ENCODE results near the gene STAT4. TPM values are rescaled to one million over a fixed set of nuclear protein-coding genes. Genes with fewer than 3 reads are reported as not detected.
A peak's percentile ranks its signal among the peaks of the same experiment; 100 is the strongest.

Gene STAT4
- total RNA-seq, 1 experiment from 2014 or later, result 0.89 TPM

- DNase-seq (ENCODE audit: low read depth in 1 of 2, low spot score in 2 of 2), result peak; percentile 55 to 96
- Histone ChIP-seq H3K36me3 (no peaks in the 10 kb centered on the region), H3K9me3 (replicated peaks) (no peaks in the 10 kb centered on the region), H3K4me1 (replicated peaks) (peaks cover 67% of the 10 kb centered on the region), H3K27ac (peak overlapping the region; percentile 95), H3K27me3 (replicated peaks) (no peaks in the 10 kb centered on the region), H3K4me3 (no peak overlapping the region)
Measured at GRCh38 chr2:191049728-191050639, 100.8 kb downstream of the STAT4 start.

GRCh38 chr2:191048073-191048472, 102.7 kb downstream of the STAT4 start:
- peaks cover 6% of the 10 kb centered on the region for H3K9me3 ChIP-seq (replicated peaks)
- no peaks in the 10 kb centered on the region for H3K36me3 ChIP-seq
- H3K4me1 ChIP-seq (replicated peaks), result peaks cover 80% of the 10 kb centered on the region
- peak in 1 of 2 experiments; percentile 85 for DNase-seq (ENCODE audit: low read depth in 1 of 2, low spot score in 2 of 2)
- H3K27ac ChIP-seq, result peak overlapping the region; percentile 95
- no peaks in the 10 kb centered on the region for H3K27me3 ChIP-seq (replicated peaks)
- no peak overlapping the region for H3K4me3 ChIP-seq

GRCh38 chr2:191045141-191045540, 105.7 kb downstream of the STAT4 start:
- H3K27me3 ChIP-seq (replicated peaks), result no peaks in the 10 kb centered on the region
- no peak overlapping the region for H3K4me3 ChIP-seq
- H3K4me1 ChIP-seq (replicated peaks), result peaks cover 75% of the 10 kb centered on the region
- peaks cover 6% of the 10 kb centered on the region for H3K9me3 ChIP-seq (replicated peaks)
- H3K36me3 ChIP-seq, result no peaks in the 10 kb centered on the region
- no peak for DNase-seq (ENCODE audit: low read depth in 1 of 2, low spot score in 2 of 2)
- peak overlapping the region; percentile 21; the same call in 1 of the 2 replicates for H3K27ac ChIP-seq

GRCh38 chr2:191043438-191043837, 107.4 kb downstream of the STAT4 start:
- no peak for DNase-seq (ENCODE audit: low read depth in 1 of 2, low spot score in 2 of 2)
- H3K4me3 ChIP-seq, result no peak overlapping the region
- peaks cover 76% of the 10 kb centered on the region for H3K4me1 ChIP-seq (replicated peaks)
- peaks cover 6% of the 10 kb centered on the region for H3K9me3 ChIP-seq (replicated peaks)
- no peak overlapping the region for H3K27ac ChIP-seq
- no peaks in the 10 kb centered on the region for H3K27me3 ChIP-seq (replicated peaks)
- H3K36me3 ChIP-seq, result no peaks in the 10 kb centered on the region

- Histone ChIP-seq H3K27me3 (replicated peaks) (no peaks in the 10 kb centered on the region), H3K9me3 (replicated peaks) (peaks cover 6% of the 10 kb centered on the region), H3K36me3 (no peaks in the 10 kb centered on the region), H3K4me3 (no peak overlapping the region), H3K27ac (peak overlapping the region; percentile 10; the same call in 1 of the 2 replicates), H3K4me1 (replicated peaks) (peaks cover 73% of the 10 kb centered on the region)
- peak; percentile 64 to 68 for DNase-seq (ENCODE audit: low read depth in 1 of 2, low spot score in 2 of 2)
Measured at GRCh38 chr2:191041418-191042161, 109.2 kb downstream of the STAT4 start.

- DNase-seq (ENCODE audit: low read depth in 1 of 2, low spot score in 2 of 2), result no peak
- H3K36me3 ChIP-seq, result no peaks in the 10 kb centered on the region
- H3K27me3 ChIP-seq (replicated peaks), result no peaks in the 10 kb centered on the region
- peaks cover 6% of the 10 kb centered on the region for H3K9me3 ChIP-seq (replicated peaks)
- H3K4me3 ChIP-seq, result no peak overlapping the region
- H3K4me1 ChIP-seq (replicated peaks), result peaks cover 57% of the 10 kb centered on the region
- H3K27ac ChIP-seq, result peak overlapping the region; percentile 83; the same call in 1 of the 2 replicates
Measured at GRCh38 chr2:191039616-191040015, 111.2 kb downstream of the STAT4 start.

- Histone ChIP-seq H3K27ac (peak overlapping the region; percentile 83), H3K4me3 (no peak overlapping the region), H3K27me3 (replicated peaks) (no peaks in the 10 kb centered on the region), H3K4me1 (replicated peaks) (peaks cover 54% of the 10 kb centered on the region), H3K36me3 (no peaks in the 10 kb centered on the region), H3K9me3 (replicated peaks) (no peaks in the 10 kb centered on the region; the same call in 1 of the 2 replicates)
- no peak for DNase-seq (ENCODE audit: low read depth in 1 of 2, low spot score in 2 of 2)
Measured at GRCh38 chr2:191038741-191039140, 112.1 kb downstream of the STAT4 start.

GRCh38 chr2:191038241-191038725, 112.5 kb downstream of the STAT4 start:
- Histone ChIP-seq H3K27ac (peak overlapping the region; percentile 83), H3K9me3 (replicated peaks) (no peaks in the 10 kb centered on the region; the same call in 1 of the 2 replicates), H3K4me3 (no peak overlapping the region), H3K27me3 (replicated peaks) (no peaks in the 10 kb centered on the region), H3K4me1 (replicated peaks) (peaks cover 53% of the 10 kb centered on the region), H3K36me3 (no peaks in the 10 kb centered on the region)
- peak; percentile 73 to 87 for DNase-seq (ENCODE audit: low read depth in 1 of 2, low spot score in 2 of 2)

GRCh38 chr2:191037351-191037750, 113.4 kb downstream of the STAT4 start:
- Histone ChIP-seq H3K4me3 (no peak overlapping the region), H3K4me1 (replicated peaks) (peaks cover 59% of the 10 kb centered on the region), H3K27ac (peak overlapping the region; percentile 83), H3K27me3 (replicated peaks) (no peaks in the 10 kb centered on the region), H3K36me3 (no peaks in the 10 kb centered on the region), H3K9me3 (replicated peaks) (no peaks in the 10 kb centered on the region; the same call in 1 of the 2 replicates)
- no peak for DNase-seq (ENCODE audit: low read depth in 1 of 2, low spot score in 2 of 2)

- Histone ChIP-seq H3K9me3 (replicated peaks) (no peaks in the 10 kb centered on the region; the same call in 1 of the 2 replicates), H3K27me3 (replicated peaks) (no peaks in the 10 kb centered on the region), H3K4me3 (no peak overlapping the region), H3K27ac (no peak overlapping the region), H3K36me3 (no peaks in the 10 kb centered on the region), H3K4me1 (replicated peaks) (peaks cover 59% of the 10 kb centered on the region)
- no peak for DNase-seq (ENCODE audit: low read depth in 1 of 2, low spot score in 2 of 2)
Measured at GRCh38 chr2:191036363-191036762, 114.4 kb downstream of the STAT4 start.

GRCh38 chr2:191032588-191033429, 118.0 kb downstream of the STAT4 start:
- H3K27me3 ChIP-seq (replicated peaks), result no peaks in the 10 kb centered on the region
- DNase-seq (ENCODE audit: low read depth in 1 of 2, low spot score in 2 of 2), result peak in 1 of 2 experiments; percentile 78
- no peaks in the 10 kb centered on the region for H3K9me3 ChIP-seq (replicated peaks)
- H3K4me3 ChIP-seq, result no peak overlapping the region
- peak overlapping the region; percentile 80 for H3K27ac ChIP-seq
- no peaks in the 10 kb centered on the region for H3K36me3 ChIP-seq
- peaks cover 41% of the 10 kb centered on the region for H3K4me1 ChIP-seq (replicated peaks)

- Histone ChIP-seq H3K27ac (no peak overlapping the region), H3K4me1 (replicated peaks) (peaks cover 30% of the 10 kb centered on the region)
- no peak for DNase-seq (ENCODE audit: low read depth in 1 of 2, low spot score in 2 of 2)
Measured at GRCh38 chr2:191031256-191031655, 119.5 kb downstream of the STAT4 start.

More at GRCh38 chr2:191031256-191031655, 119.5 kb downstream of the STAT4 start:
- no peaks in the 10 kb centered on the region for H3K36me3 ChIP-seq
- H3K9me3 ChIP-seq (replicated peaks), result no peaks in the 10 kb centered on the region
- H3K27me3 ChIP-seq (replicated peaks), result no peaks in the 10 kb centered on the region
- H3K4me3 ChIP-seq, result no peak overlapping the region
